Measurements from ENCODE around the gene MORN4.
"Not testable (repeated sequence)": the region's sequence is repeated elsewhere in the genome, so short reads cannot be mapped to it uniquely, and the experiment has no call there.

The MORN4 gene

GRCh38 chr10:97656777-97657176, 23.5 kb upstream of the MORN4 start:
- no peak overlapping the region for H3K4me3 ChIP-seq (ENCODE audit: low read depth in 1 of 2, low read length in 2 of 2)
- H3K9me3 ChIP-seq (ENCODE audit: low read length), result no peaks in the 10 kb centered on the region
- H3K9ac ChIP-seq (ENCODE audit: low read length), result no peak overlapping the region
- peaks cover 33% of the 10 kb centered on the region for H3K36me3 ChIP-seq (ENCODE audit: insufficient read depth, low read length)
- no peaks in the 10 kb centered on the region for H3K27me3 ChIP-seq (ENCODE audit: control insufficient read depth in 1 of 2, insufficient read depth in 2 of 2, low read length in 2 of 2)
- H3K4me1 ChIP-seq (ENCODE audit: insufficient read depth, low read length), result no peaks in the 10 kb centered on the region
- no peak overlapping the region for H3K27ac ChIP-seq (ENCODE audit: low read depth, low read length)

- Histone ChIP-seq H3K4me3 (ENCODE audit: low read depth in 1 of 2, low read length in 2 of 2) (no peak overlapping the region), H3K4me1 (ENCODE audit: insufficient read depth, low read length) (no peaks in the 10 kb centered on the region), H3K36me3 (ENCODE audit: insufficient read depth, low read length) (peaks cover 36% of the 10 kb centered on the region)
These were observed 18.5 kb upstream of the MORN4 start for GRCh38 chr10:97651773-97652172.

DNA sequence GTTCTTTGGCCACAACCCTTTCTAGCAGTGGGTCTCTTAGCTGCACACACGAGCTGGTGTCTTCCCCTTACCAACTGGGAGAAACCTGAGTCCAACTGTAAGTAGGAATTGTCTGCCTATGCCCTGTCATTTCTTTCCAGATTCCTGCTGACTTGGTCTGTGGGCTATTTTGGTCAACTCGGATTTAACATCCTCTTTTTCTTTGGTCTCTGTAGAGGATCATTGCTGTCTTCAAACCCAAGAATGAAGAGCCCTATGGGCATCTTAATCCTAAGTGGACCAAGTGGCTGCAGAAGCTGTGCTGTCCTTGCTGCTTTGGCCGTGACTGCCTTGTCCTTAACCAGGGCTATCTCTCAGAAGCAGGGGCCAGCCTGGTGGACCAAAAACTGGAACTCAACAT, 17.4 kb upstream of the MORN4 start:
- H3K27me3 ChIP-seq (ENCODE audit: control insufficient read depth in 1 of 2, insufficient read depth in 2 of 2, low read length in 2 of 2), result no peaks in the 10 kb centered on the region
- no peaks in the 10 kb centered on the region for H3K4me1 ChIP-seq (ENCODE audit: insufficient read depth, low read length)
- no peaks in the 10 kb centered on the region for H3K9me3 ChIP-seq (ENCODE audit: low read length)
- no peak overlapping the region for H3K27ac ChIP-seq (ENCODE audit: low read depth, low read length)
- H3K36me3 ChIP-seq (ENCODE audit: insufficient read depth, low read length), result peaks cover 31% of the 10 kb centered on the region
- no peak overlapping the region for H3K9ac ChIP-seq (ENCODE audit: low read length)
- no peak overlapping the region for H3K4me3 ChIP-seq (ENCODE audit: low read depth in 1 of 2, low read length in 2 of 2)

More at GRCh38 chr10:97651773-97652172, 18.5 kb upstream of the MORN4 start:
- Histone ChIP-seq H3K27ac (ENCODE audit: low read depth, low read length) (no peak overlapping the region), H3K9me3 (ENCODE audit: low read length) (no peaks in the 10 kb centered on the region), H3K9ac (ENCODE audit: low read length) (no peak overlapping the region), H3K27me3 (ENCODE audit: control insufficient read depth in 1 of 2, insufficient read depth in 2 of 2, low read length in 2 of 2) (no peaks in the 10 kb centered on the region)

DNA sequence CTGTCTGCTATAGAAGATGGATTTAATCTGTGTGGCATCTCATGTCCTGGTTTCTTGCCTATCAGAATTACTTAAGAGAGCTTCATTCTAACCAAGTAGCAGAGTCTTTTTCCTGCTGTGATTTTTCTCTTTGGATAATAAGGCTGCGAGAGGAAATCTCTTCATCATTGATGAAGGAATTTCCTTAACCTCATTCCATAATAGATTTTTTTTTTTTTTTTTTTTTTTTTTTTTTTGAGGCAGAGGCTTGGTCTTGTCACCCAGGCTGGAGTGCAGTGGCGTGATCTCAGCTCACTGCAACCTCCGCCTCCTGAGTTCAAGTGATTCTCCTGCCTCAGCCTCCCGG, 16.1 kb upstream of the MORN4 start:
- H3K36me3 ChIP-seq (ENCODE audit: insufficient read depth, low read length), result peaks cover 35% of the 10 kb centered on the region
- not testable (repeated sequence) for H3K27ac ChIP-seq (ENCODE audit: low read depth, low read length)

DNA sequence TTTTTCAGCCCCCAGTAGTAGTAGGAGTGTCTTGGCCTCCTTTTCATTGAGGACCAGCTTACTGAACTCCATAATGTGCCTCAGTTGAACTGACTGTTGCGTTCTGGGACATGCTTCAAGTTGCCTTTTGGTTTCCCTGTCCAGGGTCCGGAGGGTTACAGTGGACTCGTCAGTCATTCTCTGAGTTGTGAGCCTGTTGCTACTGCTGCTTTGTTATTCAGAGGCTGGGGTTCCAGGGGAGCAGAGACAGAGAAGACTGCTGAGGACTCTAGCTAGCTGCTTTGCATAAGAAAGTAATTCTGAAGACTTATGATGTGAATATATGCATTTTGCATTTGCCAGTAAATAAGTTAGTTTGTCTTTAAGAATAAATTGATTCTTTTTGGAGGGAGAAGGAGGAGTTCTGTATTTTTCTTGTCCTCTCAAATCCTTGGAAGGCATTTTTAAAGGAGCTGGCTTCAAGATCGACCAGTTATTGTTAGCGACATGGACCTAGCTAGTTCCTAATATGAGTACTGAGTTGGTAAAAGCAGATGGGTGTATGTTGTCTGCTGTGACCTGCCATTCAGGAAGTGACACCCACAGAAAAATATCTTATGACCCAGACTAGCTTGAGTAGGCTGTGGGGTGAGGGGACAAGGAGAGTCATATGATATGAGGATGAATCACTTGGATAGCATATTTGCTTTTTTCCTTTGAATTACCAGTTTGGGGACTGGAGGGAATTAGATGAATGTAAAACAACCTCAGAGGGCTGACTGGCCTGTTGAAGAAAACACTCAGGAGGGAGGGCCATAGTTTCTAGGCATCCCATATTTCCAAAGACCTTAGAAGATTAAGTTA, 15.5 kb upstream of the MORN4 start:
- H3K4me1 ChIP-seq (ENCODE audit: insufficient read depth, low read length), result no peaks in the 10 kb centered on the region

More for the DNA sequence above, 16.1 kb upstream of the MORN4 start:
- H3K9ac ChIP-seq (ENCODE audit: low read length); H3K4me1 ChIP-seq (ENCODE audit: insufficient read depth, low read length); H3K9me3 ChIP-seq (ENCODE audit: low read length); H3K4me3 ChIP-seq (ENCODE audit: low read depth in 1 of 2, low read length in 2 of 2); H3K27me3 ChIP-seq (ENCODE audit: control insufficient read depth in 1 of 2, insufficient read depth in 2 of 2, low read length in 2 of 2): not testable (repeated sequence)

GRCh38 chr10:97647556-97647955, 14.3 kb upstream of the MORN4 start:
- H3K4me3 ChIP-seq (ENCODE audit: low read depth in 1 of 2, low read length in 2 of 2), result no peak overlapping the region
- H3K9ac ChIP-seq (ENCODE audit: low read length), result no peak overlapping the region
- H3K27me3 ChIP-seq (ENCODE audit: control insufficient read depth in 1 of 2, insufficient read depth in 2 of 2, low read length in 2 of 2), result no peaks in the 10 kb centered on the region
- no peaks in the 10 kb centered on the region for H3K9me3 ChIP-seq (ENCODE audit: low read length)
- H3K27ac ChIP-seq (ENCODE audit: low read depth, low read length), result no peak overlapping the region
- peaks cover 22% of the 10 kb centered on the region for H3K36me3 ChIP-seq (ENCODE audit: insufficient read depth, low read length)
- H3K4me1 ChIP-seq (ENCODE audit: insufficient read depth, low read length), result no peaks in the 10 kb centered on the region

More for the DNA sequence above, 15.5 kb upstream of the MORN4 start:
- H3K9me3 ChIP-seq (ENCODE audit: low read length), result no peaks in the 10 kb centered on the region
- no peak overlapping the region for H3K9ac ChIP-seq (ENCODE audit: low read length)
- no peak overlapping the region for H3K4me3 ChIP-seq (ENCODE audit: low read depth in 1 of 2, low read length in 2 of 2)
- H3K27me3 ChIP-seq (ENCODE audit: control insufficient read depth in 1 of 2, insufficient read depth in 2 of 2, low read length in 2 of 2), result no peaks in the 10 kb centered on the region
- H3K36me3 ChIP-seq (ENCODE audit: insufficient read depth, low read length), result peaks cover 31% of the 10 kb centered on the region
- no peak overlapping the region for H3K27ac ChIP-seq (ENCODE audit: low read depth, low read length)

DNA sequence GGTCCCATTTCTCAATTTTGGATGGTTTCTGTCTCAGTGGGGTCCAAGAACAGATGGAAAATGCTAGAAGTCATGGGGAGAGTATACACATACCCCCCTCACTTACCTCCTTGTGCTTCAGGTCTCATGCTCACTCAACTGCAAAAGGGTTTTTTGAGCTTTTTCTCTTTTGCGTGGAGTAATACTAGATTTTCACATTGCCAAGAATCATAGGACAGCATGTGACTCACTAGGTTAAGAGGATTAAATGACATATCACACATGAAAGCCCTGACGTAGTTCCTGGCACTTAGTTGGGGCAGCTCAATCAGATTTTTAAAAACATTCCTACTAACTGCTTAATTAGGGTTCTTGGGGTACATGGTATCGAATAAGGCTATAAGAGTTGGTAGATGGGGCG, 11.6 kb upstream of the MORN4 start:
- Histone ChIP-seq H3K27ac (ENCODE audit: low read depth, low read length) (no peak overlapping the region), H3K27me3 (ENCODE audit: control insufficient read depth in 1 of 2, insufficient read depth in 2 of 2, low read length in 2 of 2) (no peaks in the 10 kb centered on the region), H3K36me3 (ENCODE audit: insufficient read depth, low read length) (peaks cover 9% of the 10 kb centered on the region), H3K9me3 (ENCODE audit: low read length) (no peaks in the 10 kb centered on the region), H3K4me3 (ENCODE audit: low read depth in 1 of 2, low read length in 2 of 2) (no peak overlapping the region), H3K4me1 (ENCODE audit: insufficient read depth, low read length) (peaks cover 11% of the 10 kb centered on the region), H3K9ac (ENCODE audit: low read length) (no peak overlapping the region)

- Histone ChIP-seq H3K36me3 (ENCODE audit: insufficient read depth, low read length) (peaks cover 9% of the 10 kb centered on the region), H3K9me3 (ENCODE audit: low read length) (no peaks in the 10 kb centered on the region), H3K9ac (ENCODE audit: low read length) (no peak overlapping the region), H3K27ac (ENCODE audit: low read depth, low read length) (no peak overlapping the region), H3K4me3 (ENCODE audit: low read depth in 1 of 2, low read length in 2 of 2) (no peak overlapping the region), H3K4me1 (ENCODE audit: insufficient read depth, low read length) (peaks cover 11% of the 10 kb centered on the region), H3K27me3 (ENCODE audit: control insufficient read depth in 1 of 2, insufficient read depth in 2 of 2, low read length in 2 of 2) (no peaks in the 10 kb centered on the region)
These were observed 10.2 kb upstream of the MORN4 start for GRCh38 chr10:97643441-97643985.

DNA sequence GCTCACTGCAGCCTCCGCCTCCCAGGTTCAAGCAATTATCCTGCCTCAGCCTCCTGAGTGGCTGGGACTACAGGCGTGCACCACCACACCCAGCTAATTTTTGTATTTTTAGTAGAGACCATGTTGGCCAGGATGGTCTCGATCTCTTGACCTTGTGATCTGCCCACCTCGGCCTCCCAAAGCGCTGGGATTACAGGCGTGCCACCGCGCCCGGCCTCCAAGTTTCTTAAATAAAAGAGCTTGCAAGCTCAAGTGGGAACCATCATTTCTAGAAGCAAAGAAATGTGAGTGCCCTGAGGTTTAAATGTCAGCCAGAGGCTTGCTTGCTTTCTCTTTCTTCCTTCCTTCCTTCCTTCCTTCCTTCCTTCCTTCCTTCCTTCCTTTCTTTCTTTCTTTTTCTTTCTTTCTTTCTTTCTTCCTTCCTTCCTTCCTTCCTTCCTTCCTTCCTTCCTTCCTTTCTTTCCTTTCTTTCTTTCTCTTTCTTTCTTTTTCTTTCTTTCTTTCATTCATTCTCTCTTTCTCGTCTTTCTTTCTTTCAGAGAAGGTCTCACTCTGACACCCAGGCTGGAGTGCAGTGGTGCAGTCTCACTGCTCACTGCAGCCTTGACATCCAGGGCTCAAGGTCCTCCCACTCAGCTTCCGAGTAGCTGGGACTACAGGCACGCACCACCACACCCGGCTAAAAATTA, 9.3 kb upstream of the MORN4 start:
- not testable (repeated sequence) for H3K9ac ChIP-seq (ENCODE audit: low read length); H3K36me3 ChIP-seq (ENCODE audit: insufficient read depth, low read length); H3K27ac ChIP-seq (ENCODE audit: low read depth, low read length); H3K4me3 ChIP-seq (ENCODE audit: low read depth in 1 of 2, low read length in 2 of 2); H3K9me3 ChIP-seq (ENCODE audit: low read length); H3K27me3 ChIP-seq (ENCODE audit: control insufficient read depth in 1 of 2, insufficient read depth in 2 of 2, low read length in 2 of 2)
- peaks cover 11% of the 10 kb centered on the region for H3K4me1 ChIP-seq (ENCODE audit: insufficient read depth, low read length)

GRCh38 chr10:97640868-97641811, 7.8 kb upstream of the MORN4 start:
- H3K9me3 ChIP-seq (ENCODE audit: low read length), result no peaks in the 10 kb centered on the region
- peaks cover 11% of the 10 kb centered on the region for H3K4me1 ChIP-seq (ENCODE audit: insufficient read depth, low read length)
- H3K4me3 ChIP-seq (ENCODE audit: low read depth in 1 of 2, low read length in 2 of 2), result peak overlapping the region; percentile 69 to 92
- H3K36me3 ChIP-seq (ENCODE audit: insufficient read depth, low read length), result peaks cover 9% of the 10 kb centered on the region
- peak overlapping the region; percentile 91 for H3K27ac ChIP-seq (ENCODE audit: low read depth, low read length)
- H3K9ac ChIP-seq (ENCODE audit: low read length), result peak overlapping the region; percentile 44
- H3K27me3 ChIP-seq (ENCODE audit: control insufficient read depth in 1 of 2, insufficient read depth in 2 of 2, low read length in 2 of 2), result no peaks in the 10 kb centered on the region
